Measurements from ENCODE around the gene LCOR. TPM values are rescaled to one million over a fixed set of nuclear protein-coding genes. Genes with fewer than 3 reads are reported as not detected.
A peak's percentile ranks its signal among the peaks of the same experiment; 100 is the strongest.

LCOR gene
- total and polyA plus RNA-seq, 9 of the 15 experiments (the other 6 are each of a cell fraction or from before 2014, with no cell fraction given) = 3.6 to 25.2 (median 14.4) TPM

DNA sequence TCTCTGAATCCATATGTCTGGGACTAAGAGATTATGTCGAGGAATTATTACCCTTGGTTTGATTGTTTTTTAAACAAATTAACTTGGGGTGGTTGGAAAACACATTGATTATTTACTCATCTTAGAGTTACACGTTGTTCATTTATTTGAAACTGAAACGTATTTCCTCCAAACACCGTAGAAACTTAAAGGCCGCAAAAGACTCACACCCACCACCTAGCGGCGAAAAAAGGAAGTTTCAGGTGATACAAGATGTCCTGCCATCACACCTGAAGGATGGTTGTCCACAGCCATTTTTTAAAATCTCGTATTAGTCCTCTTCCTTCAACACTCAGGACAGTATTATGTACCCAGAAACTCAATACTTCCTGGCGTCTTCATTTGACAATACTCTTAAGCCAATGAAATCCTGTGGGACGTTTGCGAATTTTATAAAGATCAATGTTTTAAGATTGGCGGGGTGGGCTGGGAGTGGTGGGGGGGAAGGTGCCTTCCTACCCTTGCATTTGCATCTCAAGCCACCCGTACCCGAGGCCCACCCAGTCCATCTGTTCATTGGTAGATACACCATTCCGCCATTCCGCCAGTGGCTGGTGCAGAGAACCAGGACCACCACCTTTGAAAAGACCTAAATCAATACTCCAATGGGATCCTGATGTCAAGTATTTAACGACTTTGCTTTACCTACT lies 1.4 kb upstream of the LCOR start (continued):
- TF ChIP-seq, protein P1, sequence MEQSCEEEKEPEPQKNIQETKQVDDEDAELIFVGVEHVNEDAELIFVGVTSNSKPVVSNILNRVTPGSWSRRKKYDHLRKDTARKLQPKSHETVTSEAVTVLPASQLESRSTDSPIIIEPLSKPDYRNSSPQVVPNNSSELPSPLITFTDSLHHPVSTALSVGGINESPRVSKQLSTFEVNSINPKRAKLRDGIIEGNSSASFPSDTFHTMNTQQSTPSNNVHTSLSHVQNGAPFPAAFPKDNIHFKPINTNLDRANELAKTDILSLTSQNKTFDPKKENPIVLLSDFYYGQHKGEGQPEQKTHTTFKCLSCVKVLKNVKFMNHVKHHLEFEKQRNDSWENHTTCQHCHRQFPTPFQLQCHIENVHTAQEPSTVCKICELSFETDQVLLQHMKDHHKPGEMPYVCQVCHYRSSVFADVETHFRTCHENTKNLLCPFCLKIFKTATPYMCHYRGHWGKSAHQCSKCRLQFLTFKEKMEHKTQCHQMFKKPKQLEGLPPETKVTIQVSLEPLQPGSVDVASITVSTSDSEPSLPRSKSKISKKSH (CRISPR knock-in tag; IDR thresholded peaks at IDR 0.05) = no peak
- no peak for TF ChIP-seq THRAP3 (IDR thresholded peaks at IDR 0.05; ENCODE audit: borderline replicate concordance)
- TF ChIP-seq, protein P2, sequence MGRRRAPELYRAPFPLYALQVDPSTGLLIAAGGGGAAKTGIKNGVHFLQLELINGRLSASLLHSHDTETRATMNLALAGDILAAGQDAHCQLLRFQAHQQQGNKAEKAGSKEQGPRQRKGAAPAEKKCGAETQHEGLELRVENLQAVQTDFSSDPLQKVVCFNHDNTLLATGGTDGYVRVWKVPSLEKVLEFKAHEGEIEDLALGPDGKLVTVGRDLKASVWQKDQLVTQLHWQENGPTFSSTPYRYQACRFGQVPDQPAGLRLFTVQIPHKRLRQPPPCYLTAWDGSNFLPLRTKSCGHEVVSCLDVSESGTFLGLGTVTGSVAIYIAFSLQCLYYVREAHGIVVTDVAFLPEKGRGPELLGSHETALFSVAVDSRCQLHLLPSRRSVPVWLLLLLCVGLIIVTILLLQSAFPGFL (CRISPR knock-in tag; IDR thresholded peaks at IDR 0.05) = no peak
- TF ChIP-seq, protein P3, sequence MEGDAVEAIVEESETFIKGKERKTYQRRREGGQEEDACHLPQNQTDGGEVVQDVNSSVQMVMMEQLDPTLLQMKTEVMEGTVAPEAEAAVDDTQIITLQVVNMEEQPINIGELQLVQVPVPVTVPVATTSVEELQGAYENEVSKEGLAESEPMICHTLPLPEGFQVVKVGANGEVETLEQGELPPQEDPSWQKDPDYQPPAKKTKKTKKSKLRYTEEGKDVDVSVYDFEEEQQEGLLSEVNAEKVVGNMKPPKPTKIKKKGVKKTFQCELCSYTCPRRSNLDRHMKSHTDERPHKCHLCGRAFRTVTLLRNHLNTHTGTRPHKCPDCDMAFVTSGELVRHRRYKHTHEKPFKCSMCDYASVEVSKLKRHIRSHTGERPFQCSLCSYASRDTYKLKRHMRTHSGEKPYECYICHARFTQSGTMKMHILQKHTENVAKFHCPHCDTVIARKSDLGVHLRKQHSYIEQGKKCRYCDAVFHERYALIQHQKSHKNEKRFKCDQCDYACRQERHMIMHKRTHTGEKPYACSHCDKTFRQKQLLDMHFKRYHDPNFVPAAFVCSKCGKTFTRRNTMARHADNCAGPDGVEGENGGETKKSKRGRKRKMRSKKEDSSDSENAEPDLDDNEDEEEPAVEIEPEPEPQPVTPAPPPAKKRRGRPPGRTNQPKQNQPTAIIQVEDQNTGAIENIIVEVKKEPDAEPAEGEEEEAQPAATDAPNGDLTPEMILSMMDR (IDR thresholded peaks at IDR 0.05 in 2 of 3, conservative IDR thresholded peaks at IDR 0.05 in 1 of 3; ENCODE audit: insufficient read depth in 2 of 3, low read depth in 1 of 3, low read length in 3 of 3) = peak; percentile 64 to 74 (median 70)
- no peak for TF ChIP-seq HMGN3 (IDR thresholded peaks at IDR 0.05; ENCODE audit: borderline replicate concordance, extremely low read depth, insufficient read length, low read depth, low read length)
- TF ChIP-seq POU5F1 (IDR thresholded peaks at IDR 0.05; ENCODE audit: borderline replicate concordance, low read depth, low read length, partially characterized antibody) = no peak
- no peak for TF ChIP-seq MEIS2 (IDR thresholded peaks at IDR 0.05; ENCODE audit: partially characterized antibody)
- no peak for TF ChIP-seq SETDB1 (IDR thresholded peaks at IDR 0.05; ENCODE audit: low read length)
- TF ChIP-seq, protein P4, sequence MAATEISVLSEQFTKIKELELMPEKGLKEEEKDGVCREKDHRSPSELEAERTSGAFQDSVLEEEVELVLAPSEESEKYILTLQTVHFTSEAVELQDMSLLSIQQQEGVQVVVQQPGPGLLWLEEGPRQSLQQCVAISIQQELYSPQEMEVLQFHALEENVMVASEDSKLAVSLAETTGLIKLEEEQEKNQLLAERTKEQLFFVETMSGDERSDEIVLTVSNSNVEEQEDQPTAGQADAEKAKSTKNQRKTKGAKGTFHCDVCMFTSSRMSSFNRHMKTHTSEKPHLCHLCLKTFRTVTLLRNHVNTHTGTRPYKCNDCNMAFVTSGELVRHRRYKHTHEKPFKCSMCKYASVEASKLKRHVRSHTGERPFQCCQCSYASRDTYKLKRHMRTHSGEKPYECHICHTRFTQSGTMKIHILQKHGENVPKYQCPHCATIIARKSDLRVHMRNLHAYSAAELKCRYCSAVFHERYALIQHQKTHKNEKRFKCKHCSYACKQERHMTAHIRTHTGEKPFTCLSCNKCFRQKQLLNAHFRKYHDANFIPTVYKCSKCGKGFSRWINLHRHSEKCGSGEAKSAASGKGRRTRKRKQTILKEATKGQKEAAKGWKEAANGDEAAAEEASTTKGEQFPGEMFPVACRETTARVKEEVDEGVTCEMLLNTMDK (IDR thresholded peaks at IDR 0.05; ENCODE audit: borderline replicate concordance, insufficient read depth, low read depth, low read length, poor library complexity, severe bottlenecking) = no peak
- TF ChIP-seq, protein P5, sequence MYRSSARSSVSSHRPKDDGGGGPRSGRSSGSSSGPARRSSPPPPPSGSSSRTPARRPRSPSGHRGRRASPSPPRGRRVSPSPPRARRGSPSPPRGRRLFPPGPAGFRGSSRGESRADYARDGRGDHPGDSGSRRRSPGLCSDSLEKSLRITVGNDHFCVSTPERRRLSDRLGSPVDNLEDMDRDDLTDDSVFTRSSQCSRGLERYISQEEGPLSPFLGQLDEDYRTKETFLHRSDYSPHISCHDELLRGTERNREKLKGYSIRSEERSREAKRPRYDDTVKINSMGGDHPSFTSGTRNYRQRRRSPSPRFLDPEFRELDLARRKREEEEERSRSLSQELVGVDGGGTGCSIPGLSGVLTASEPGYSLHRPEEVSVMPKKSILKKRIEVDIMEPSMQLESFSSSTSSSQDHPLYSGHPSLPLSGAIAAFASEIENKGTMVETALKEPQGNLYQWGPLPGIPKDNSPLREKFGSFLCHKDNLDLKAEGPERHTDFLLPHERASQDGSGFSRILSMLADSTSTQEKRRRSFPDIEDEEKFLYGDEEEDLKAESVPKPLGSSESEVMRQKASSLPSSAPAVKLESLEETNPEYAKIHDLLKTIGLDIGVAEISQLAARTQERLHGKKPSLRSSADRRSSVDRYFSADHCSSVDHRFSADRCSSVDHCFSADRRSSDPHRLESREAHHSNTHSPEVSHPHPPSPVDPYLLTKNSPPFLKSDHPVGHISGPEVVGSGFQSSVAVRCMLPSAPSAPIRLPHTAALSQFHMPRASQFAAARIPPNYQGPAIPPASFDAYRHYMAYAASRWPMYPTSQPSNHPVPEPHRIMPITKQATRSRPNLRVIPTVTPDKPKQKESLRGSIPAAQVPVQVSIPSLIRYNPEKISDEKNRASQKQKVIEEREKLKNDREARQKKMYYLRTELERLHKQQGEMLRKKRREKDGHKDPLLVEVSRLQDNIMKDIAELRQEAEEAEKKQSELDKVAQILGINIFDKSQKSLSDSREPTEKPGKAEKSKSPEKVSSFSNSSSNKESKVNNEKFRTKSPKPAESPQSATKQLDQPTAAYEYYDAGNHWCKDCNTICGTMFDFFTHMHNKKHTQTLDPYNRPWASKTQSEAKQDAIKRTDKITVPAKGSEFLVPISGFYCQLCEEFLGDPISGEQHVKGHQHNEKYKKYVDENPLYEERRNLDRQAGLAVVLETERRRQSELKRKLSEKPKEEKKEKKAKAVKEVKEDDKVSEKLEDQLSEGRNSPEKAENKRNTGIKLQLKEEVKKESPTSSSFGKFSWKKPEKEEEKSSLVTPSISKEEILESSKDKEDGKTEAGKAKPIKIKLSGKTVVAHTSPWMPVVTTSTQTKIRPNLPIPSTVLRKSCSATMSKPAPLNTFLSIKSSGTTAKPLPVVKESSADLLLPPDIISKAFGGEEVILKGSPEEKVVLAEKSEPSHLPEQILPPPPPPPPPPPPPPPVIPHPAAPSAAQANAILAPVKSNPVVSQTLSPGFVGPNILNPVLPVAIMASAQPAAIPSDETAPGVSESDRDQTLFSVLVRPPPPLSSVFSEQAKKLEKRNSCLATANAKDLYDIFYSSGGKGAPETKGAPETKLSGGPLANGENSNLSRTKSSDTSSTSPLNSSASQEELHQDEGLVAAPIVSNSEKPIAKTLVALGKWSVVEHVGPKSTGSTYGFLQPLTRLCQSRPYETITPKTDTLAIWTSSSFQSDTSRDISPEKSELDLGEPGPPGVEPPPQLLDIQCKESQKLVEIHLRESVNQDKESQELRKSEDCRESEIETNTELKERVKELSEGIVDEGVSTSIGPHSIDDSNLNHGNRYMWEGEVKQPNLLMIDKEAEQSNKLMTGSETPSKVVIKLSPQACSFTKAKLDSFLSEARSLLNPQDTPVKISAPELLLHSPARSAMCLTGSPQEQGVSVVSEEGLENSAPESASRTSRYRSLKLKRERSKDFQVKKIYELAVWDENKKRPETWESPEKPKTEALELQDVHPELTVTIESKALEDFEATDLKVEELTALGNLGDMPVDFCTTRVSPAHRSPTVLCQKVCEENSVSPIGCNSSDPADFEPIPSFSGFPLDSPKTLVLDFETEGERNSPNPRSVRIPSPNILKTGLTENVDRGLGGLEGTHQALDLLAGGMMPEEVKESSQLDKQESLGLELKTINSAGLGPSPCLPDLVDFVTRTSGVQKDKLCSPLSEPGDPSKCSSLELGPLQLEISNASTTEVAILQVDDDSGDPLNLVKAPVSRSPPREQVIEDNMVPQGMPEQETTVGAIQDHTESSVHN (IDR thresholded peaks at IDR 0.05; ENCODE audit: borderline replicate concordance in 1 of 2, low read depth in 1 of 2) = no peak
